ENCODE measurements around the gene NTSR1.

GRCh38 chr20:62677678-62678077 is 31.0 kb upstream of the NTSR1 start:
- no peak for TF ChIP-seq EP300 (IDR thresholded peaks at IDR 0.05)
- TF ChIP-seq CTCF (IDR thresholded peaks at IDR 0.05): no peak
- no peak for TF ChIP-seq POLR2A (IDR thresholded peaks at IDR 0.05)
- no peak for TF ChIP-seq POLR2AphosphoS5 (IDR thresholded peaks at IDR 0.05)

Data from sigmoid colon (tissue), 4 donors.